Panc1 (cell line): Measurements from ENCODE around the gene FBRS.
"Not testable (repeated sequence)": the region's sequence is repeated elsewhere in the genome, so short reads cannot be mapped to it uniquely, and the experiment has no call there.

Source experiments
- CTCF ChIP-seq: fragments of 450-650 bp; IDR thresholded peaks from 2 replicates; pipeline ENCODE4 v1.5.1; 2017; ENCODE audit warnings: mild to moderate bottlenecking
- POLR2AphosphoS5 ChIP-seq: IDR thresholded peaks from 2 replicates; pipeline ENCODE4 v1.6.1; 2012; ENCODE audit warnings: mild to moderate bottlenecking, low read depth, low read length, moderate library complexity
- SIN3A ChIP-seq: IDR thresholded peaks from 2 replicates; pipeline ENCODE4 v1.6.1; 2012; ENCODE audit warnings: low read depth, mild to moderate bottlenecking, low read length, moderate library complexity, borderline replicate concordance; ENCODE audit not compliant: insufficient read depth
- TCF7L2 ChIP-seq: IDR thresholded peaks from 2 replicates; pipeline ENCODE4 v1.6.1; 2011; ENCODE audit warnings: mild to moderate bottlenecking, low read depth, low read length, inconsistent platforms
- TF ChIP-seq, protein P1 (sequence below), 2 experiments: IDR thresholded peaks; 2 replicates each; pipeline ENCODE4 v1.6.1; 2011 to 2012; ENCODE audit warnings: low read depth in 2 of 2, control low read depth in 1 of 2, low read length in 1 of 2, mild to moderate bottlenecking in 1 of 2, moderate library complexity in 1 of 2; ENCODE audit not compliant: insufficient read depth in 1 of 2

DNA sequence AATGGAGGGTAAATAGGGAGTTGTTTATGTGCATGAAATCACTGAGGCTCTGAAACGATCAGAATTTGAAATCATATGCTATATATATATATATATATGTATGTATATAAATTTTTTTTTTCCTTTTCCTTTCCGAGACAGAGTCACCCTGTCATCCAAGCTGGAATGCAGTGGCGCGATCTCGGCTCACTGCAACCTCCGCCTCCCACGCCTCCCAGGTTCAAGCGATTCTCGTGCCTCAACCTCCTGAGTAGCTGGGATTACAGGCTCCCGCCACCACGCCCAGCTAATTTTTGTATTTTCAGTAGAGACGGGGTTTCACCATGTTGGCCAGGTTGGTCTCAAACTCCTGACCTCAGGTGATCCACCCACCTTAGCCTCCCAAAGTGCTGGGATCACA lies 44.8 kb downstream of the FBRS start:
- TF ChIP-seq CTCF, SIN3A, POLR2AphosphoS5, TCF7L2: not testable (repeated sequence)
- TF ChIP-seq, protein P1, sequence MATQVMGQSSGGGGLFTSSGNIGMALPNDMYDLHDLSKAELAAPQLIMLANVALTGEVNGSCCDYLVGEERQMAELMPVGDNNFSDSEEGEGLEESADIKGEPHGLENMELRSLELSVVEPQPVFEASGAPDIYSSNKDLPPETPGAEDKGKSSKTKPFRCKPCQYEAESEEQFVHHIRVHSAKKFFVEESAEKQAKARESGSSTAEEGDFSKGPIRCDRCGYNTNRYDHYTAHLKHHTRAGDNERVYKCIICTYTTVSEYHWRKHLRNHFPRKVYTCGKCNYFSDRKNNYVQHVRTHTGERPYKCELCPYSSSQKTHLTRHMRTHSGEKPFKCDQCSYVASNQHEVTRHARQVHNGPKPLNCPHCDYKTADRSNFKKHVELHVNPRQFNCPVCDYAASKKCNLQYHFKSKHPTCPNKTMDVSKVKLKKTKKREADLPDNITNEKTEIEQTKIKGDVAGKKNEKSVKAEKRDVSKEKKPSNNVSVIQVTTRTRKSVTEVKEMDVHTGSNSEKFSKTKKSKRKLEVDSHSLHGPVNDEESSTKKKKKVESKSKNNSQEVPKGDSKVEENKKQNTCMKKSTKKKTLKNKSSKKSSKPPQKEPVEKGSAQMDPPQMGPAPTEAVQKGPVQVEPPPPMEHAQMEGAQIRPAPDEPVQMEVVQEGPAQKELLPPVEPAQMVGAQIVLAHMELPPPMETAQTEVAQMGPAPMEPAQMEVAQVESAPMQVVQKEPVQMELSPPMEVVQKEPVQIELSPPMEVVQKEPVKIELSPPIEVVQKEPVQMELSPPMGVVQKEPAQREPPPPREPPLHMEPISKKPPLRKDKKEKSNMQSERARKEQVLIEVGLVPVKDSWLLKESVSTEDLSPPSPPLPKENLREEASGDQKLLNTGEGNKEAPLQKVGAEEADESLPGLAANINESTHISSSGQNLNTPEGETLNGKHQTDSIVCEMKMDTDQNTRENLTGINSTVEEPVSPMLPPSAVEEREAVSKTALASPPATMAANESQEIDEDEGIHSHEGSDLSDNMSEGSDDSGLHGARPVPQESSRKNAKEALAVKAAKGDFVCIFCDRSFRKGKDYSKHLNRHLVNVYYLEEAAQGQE (IDR thresholded peaks at IDR 0.05; ENCODE audit: insufficient read depth in 1 of 2, low read depth in 2 of 2, low read length in 1 of 2) = not testable (repeated sequence)
